Gastroesophageal sphincter (tissue), 4 donors: ENCODE results near the gene AK5. TPM values are rescaled to one million over a fixed set of nuclear protein-coding genes. Genes with fewer than 3 reads are reported as not detected.

ENCODE experiments used
- ATAC-seq: fragments of 150-250 bp; one replicate; pipeline ENCODE4 v1.9.1; 2016; ENCODE audit warnings: mild to moderate bottlenecking, moderate library complexity
- H3K27ac ChIP-seq, 4 donors: fragments of 200-600 bp; sonication (generic) in 3 of 4; 1 replicate in 3 of 4; 2 replicates in 1 of 4; pipeline ENCODE4 v1.5.1; 2016 to 2019
- H3K27me3 ChIP-seq: fragments of 200-600 bp; sonication (generic); one replicate; pipeline ENCODE4 v1.5.1; 2019
- H3K36me3 ChIP-seq, 2 donors: fragments of 200-600 bp; sonication (generic); one replicate each; pipeline ENCODE4 v1.5.1; 2019; ENCODE audit warnings: control low read depth in 1 of 2
- H3K4me1 ChIP-seq, 3 donors: fragments of 200-600 bp; sonication (generic); 1 replicate in 2 of 3; 2 replicates in 1 of 3; pipeline ENCODE4 v1.5.1; 2016 to 2019; ENCODE audit warnings: control low read depth in 2 of 3
- H3K4me3 ChIP-seq, 2 donors: fragments of 200-600 bp; sonication (generic); one replicate each; pipeline ENCODE4 v1.5.1; 2019; ENCODE audit warnings: mild to moderate bottlenecking in 1 of 2, moderate library complexity in 1 of 2
- H3K9me3 ChIP-seq, 3 donors: fragments of 200-600 bp; sonication (generic); one replicate each; pipeline ENCODE4 v1.5.1; 2017 to 2019; ENCODE audit warnings: control low read depth in 2 of 3
- EP300 ChIP-seq: sonication (generic); formaldehyde crosslinking; IDR thresholded peaks from one replicate; pipeline ENCODE4 v1.6.1; 2017; ENCODE audit warnings: antibody characterized with exemption, mild to moderate bottlenecking
- POLR2A ChIP-seq, 2 donors: fragments of 450-650 bp; IDR thresholded peaks; one replicate each; pipeline ENCODE4 v1.6.1; 2017; ENCODE audit warnings: antibody characterized with exemption in 2 of 2, mild to moderate bottlenecking in 2 of 2, moderate library complexity in 1 of 2
- POLR2AphosphoS5 ChIP-seq: sonication (generic); formaldehyde crosslinking; IDR thresholded peaks from one replicate; pipeline ENCODE4 v1.6.1; 2017; ENCODE audit warnings: antibody characterized with exemption
- WGBS, 2 donors: methylation state at CpG; one replicate each; pipeline ENCODE4 v1.1.5; 2018; ENCODE audit warnings: low coverage in 1 of 2; 5-methylcytosine and 5-hydroxymethylcytosine counted together
- total RNA-seq, 4 donors: library from RNA; depleted of rRNA; stranded (reverse); fragments of >200 nt; gene quantifications; one replicate each; pipeline ENCODE4 v1.1.0, GENCODE V29; 2016
- TF ChIP-seq, protein P1 (sequence below), 4 experiments: fragments of 200-600 bp in 2 of 4; fragments of 450-650 bp in 2 of 4; sonication (generic) in 1 of 4; IDR thresholded peaks; one replicate each; pipeline ENCODE4 v1.5.1; 2017 to 2019; ENCODE audit warnings: antibody characterized with exemption in 4 of 4, mild to moderate bottlenecking in 2 of 4, moderate library complexity in 2 of 4

The AK5 gene
- total RNA-seq, 4 donors from 2014 or later = 0.67 to 5.3 (median 2.7) TPM

DNA sequence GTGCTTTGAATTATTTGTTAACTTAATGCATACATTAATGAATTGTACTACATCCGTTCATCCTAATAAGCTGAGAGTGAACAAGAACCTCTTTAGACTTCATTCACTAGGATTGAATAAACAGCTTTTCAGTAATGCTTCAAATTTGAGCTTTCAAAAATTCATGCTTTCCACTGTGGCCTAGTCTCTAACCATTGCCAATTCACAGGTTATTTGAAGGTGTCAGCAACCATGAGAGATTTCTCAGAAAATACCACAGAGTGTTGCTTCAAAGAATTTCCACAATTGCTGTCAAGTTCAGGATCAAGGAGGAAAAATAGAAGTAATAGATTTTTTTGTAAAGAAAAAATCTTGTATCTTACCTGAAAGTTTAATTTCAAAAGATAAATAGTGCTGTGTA, 72.7 kb downstream of the AK5 start:
- H3K27me3 ChIP-seq = no peaks in the 10 kb centered on the region
- H3K36me3 ChIP-seq = no peaks in the 10 kb centered on the region
- TF ChIP-seq POLR2A (IDR thresholded peaks at IDR 0.05) (no peak), POLR2AphosphoS5 (no peak), EP300 (no peak)
- TF ChIP-seq, protein P1, sequence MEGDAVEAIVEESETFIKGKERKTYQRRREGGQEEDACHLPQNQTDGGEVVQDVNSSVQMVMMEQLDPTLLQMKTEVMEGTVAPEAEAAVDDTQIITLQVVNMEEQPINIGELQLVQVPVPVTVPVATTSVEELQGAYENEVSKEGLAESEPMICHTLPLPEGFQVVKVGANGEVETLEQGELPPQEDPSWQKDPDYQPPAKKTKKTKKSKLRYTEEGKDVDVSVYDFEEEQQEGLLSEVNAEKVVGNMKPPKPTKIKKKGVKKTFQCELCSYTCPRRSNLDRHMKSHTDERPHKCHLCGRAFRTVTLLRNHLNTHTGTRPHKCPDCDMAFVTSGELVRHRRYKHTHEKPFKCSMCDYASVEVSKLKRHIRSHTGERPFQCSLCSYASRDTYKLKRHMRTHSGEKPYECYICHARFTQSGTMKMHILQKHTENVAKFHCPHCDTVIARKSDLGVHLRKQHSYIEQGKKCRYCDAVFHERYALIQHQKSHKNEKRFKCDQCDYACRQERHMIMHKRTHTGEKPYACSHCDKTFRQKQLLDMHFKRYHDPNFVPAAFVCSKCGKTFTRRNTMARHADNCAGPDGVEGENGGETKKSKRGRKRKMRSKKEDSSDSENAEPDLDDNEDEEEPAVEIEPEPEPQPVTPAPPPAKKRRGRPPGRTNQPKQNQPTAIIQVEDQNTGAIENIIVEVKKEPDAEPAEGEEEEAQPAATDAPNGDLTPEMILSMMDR (IDR thresholded peaks at IDR 0.05) = no peak
- H3K4me3 ChIP-seq = no peak overlapping the region
- H3K27ac ChIP-seq = no peak overlapping the region
- H3K9me3 ChIP-seq = no peaks in the 10 kb centered on the region
- WGBS, 2 donors = 54 to 63% methylated on average over 1 of the region's 1 CpG
- H3K4me1 ChIP-seq = no peaks in the 10 kb centered on the region
- ATAC-seq = no peak

DNA sequence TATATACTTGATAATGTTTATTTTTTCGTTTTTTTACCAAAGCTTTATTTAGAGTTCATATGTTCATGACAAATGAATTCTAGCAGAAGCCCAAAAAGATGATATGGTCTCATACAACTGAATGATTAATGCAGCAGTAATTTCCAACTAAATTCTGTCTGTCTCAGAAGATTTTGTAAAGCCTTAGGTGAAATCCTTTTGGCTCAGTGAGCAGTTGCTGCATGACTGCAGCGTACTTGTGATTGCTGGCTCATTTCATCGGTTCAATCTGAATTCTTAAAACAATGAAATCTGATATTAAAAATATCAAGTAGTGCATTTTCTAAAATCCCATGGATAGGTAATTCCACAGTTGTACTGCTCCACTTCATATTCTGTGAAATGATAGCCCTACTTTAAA, 73.2 kb downstream of the AK5 start:
- no peaks in the 10 kb centered on the region for H3K36me3 ChIP-seq
- H3K4me3 ChIP-seq = no peak overlapping the region
- no peak for ATAC-seq
- WGBS, 2 donors = 72 to 91% methylated on average over 3 of the region's 3 CpGs
- no peaks in the 10 kb centered on the region for H3K27me3 ChIP-seq
- no peaks in the 10 kb centered on the region for H3K4me1 ChIP-seq
- no peaks in the 10 kb centered on the region for H3K9me3 ChIP-seq
- no peak overlapping the region for H3K27ac ChIP-seq
- no peak for TF ChIP-seq EP300
- TF ChIP-seq POLR2AphosphoS5 = no peak
- TF ChIP-seq POLR2A (IDR thresholded peaks at IDR 0.05) = no peak
- TF ChIP-seq, protein P1 (IDR thresholded peaks at IDR 0.05) = no peak

DNA sequence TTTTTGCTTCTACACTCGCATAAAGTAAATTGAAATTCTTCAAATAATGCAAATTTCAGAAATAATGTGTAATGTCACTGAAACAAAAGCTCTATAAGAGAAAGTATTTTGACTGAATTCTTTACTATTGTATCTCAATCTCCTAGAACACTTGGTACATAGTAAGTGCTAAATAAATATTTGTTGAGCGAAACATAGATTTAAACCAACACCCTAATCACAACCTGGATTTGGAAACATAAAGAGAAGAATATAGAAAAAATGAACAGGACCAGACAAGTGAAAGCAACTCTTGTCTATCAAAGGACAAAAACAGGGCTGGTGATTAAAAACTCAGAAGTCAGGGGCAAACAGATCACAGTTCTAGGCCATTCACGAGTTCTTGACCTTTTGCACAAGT, 74.3 kb downstream of the AK5 start:
- no peak overlapping the region for H3K27ac ChIP-seq
- no peak for ATAC-seq
- 79 to 89% methylated on average over 3 of the region's 3 CpGs for WGBS, 2 donors
- TF ChIP-seq, protein P1 (IDR thresholded peaks at IDR 0.05) = no peak
- TF ChIP-seq POLR2AphosphoS5 = no peak
- no peak for TF ChIP-seq EP300
- no peak for TF ChIP-seq POLR2A (IDR thresholded peaks at IDR 0.05)
- H3K27me3 ChIP-seq = no peaks in the 10 kb centered on the region
- no peaks in the 10 kb centered on the region for H3K4me1 ChIP-seq
- H3K9me3 ChIP-seq = no peaks in the 10 kb centered on the region
- H3K36me3 ChIP-seq = no peaks in the 10 kb centered on the region
- H3K4me3 ChIP-seq = no peak overlapping the region

DNA sequence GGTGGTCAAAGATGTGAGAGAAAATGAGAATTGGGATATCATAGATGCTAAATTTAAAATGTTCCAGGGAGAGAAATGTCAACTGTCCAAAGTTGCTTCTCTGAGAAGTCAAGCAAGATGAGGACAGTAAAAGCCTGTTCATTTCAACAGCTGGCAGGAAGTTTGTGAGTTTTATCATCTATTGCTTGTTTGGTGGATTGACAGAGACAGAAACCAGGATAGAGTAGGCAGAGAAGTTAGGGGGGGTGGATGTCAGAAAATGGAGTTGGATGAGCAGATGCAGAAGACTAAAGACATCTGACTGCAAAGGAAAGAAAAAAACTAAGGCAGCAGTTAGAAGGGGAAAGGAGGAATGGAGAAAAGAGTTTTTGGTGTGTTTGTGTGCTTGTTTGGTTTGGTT, 78.4 kb downstream of the AK5 start:
- Histone ChIP-seq H3K27ac (no peak overlapping the region), H3K4me3 (no peak overlapping the region), H3K9me3 (no peaks in the 10 kb centered on the region), H3K36me3 (no peaks in the 10 kb centered on the region), H3K27me3 (no peaks in the 10 kb centered on the region), H3K4me1 (no peaks in the 10 kb centered on the region)
- no peak for ATAC-seq
- TF ChIP-seq, protein P1 (IDR thresholded peaks at IDR 0.05) = no peak
- no peak for TF ChIP-seq POLR2AphosphoS5
- no peak for TF ChIP-seq POLR2A (IDR thresholded peaks at IDR 0.05)
- no peak for TF ChIP-seq EP300

DNA sequence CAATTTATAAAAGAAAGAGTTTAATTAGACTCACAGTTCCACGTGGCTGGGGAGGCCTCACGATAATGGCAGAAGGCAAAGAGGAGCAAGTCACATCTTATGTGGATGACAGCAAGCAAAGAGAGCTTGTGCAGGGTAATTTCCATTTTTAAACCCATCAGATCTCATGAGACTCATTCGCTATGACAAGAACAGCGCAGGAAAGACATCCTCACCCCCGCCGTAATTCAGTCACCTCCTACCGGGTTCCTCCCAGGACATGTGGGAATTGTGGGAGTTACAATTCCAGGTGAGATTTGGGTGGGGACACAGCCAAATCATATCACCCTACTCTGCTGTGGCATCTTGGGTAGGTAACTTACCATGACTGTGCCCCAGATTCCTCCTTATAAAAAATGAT, 79.8 kb downstream of the AK5 start:
- no peaks in the 10 kb centered on the region for H3K27me3 ChIP-seq
- ATAC-seq = no peak
- TF ChIP-seq, protein P1 (IDR thresholded peaks at IDR 0.05) = no peak
- TF ChIP-seq POLR2AphosphoS5 = no peak
- no peak for TF ChIP-seq EP300
- TF ChIP-seq POLR2A (IDR thresholded peaks at IDR 0.05) = no peak
- no peaks in the 10 kb centered on the region for H3K4me1 ChIP-seq
- no peaks in the 10 kb centered on the region for H3K9me3 ChIP-seq
- no peaks in the 10 kb centered on the region for H3K36me3 ChIP-seq
- WGBS, 2 donors = 96 to 100% methylated on average over 1 to 4 of the region's 7 CpGs
- H3K4me3 ChIP-seq = no peak overlapping the region
- H3K27ac ChIP-seq = no peak overlapping the region
